Gastrocnemius medialis (tissue), 4 donors: ENCODE results near the gene TMEM165. TPM values are rescaled to one million over a fixed set of nuclear protein-coding genes. Genes with fewer than 3 reads are reported as not detected.
A peak's percentile ranks its signal among the peaks of the same experiment; 100 is the strongest.

Source experiments
- ATAC-seq, 2 donors: fragments of 150-250 bp; one replicate each; pipeline ENCODE4 v1.9.1; 2016
- DNase-seq, 2 donors: peaks; one replicate each; pipeline ENCODE4 v3.0.0-alpha.2; 2019
- H3K27ac ChIP-seq, 4 donors: fragments of 200-600 bp; sonication (generic); 1 replicate in 1 of 4; 2 replicates in 3 of 4; pipeline ENCODE4 v1.5.1; 2016 to 2018; ENCODE audit warnings: mild to moderate bottlenecking in 2 of 4, moderate library complexity in 1 of 4
- H3K27me3 ChIP-seq, 3 donors: fragments of 200-600 bp; sonication (generic) in 2 of 3; 1 replicate in 1 of 3; 2 replicates in 2 of 3; pipeline versions ENCODE4 v1.5.1 to v1.6.0; 2016 to 2019; ENCODE audit warnings: mild to moderate bottlenecking in 1 of 3, moderate library complexity in 1 of 3
- H3K36me3 ChIP-seq, 2 donors: fragments of 200-600 bp; sonication (generic) in 1 of 2; one replicate each; pipeline ENCODE4 v1.5.1; 2017 to 2018
- H3K4me1 ChIP-seq, 2 donors: fragments of 200-600 bp; sonication (generic) in 1 of 2; one replicate each; pipeline ENCODE4 v1.5.1; 2016 to 2017; ENCODE audit warnings: mild to moderate bottlenecking in 2 of 2
- H3K4me3 ChIP-seq, 4 donors: fragments of 200-600 bp; sonication (generic) in 3 of 4; 1 replicate in 1 of 4; 2 replicates in 3 of 4; pipeline ENCODE4 v1.5.1; 2016 to 2019; ENCODE audit warnings: mild to moderate bottlenecking in 2 of 4
- H3K9me3 ChIP-seq, 3 donors: fragments of 200-600 bp; sonication (generic) in 2 of 3; 1 replicate in 1 of 3; 2 replicates in 2 of 3; pipeline ENCODE4 v1.5.1; 2016 to 2019
- CTCF ChIP-seq, 5 experiments: fragments of 450-650 bp in 3 of 5; fragments of 200-600 bp in 2 of 5; sonication (generic) in 2 of 5; IDR thresholded peaks in 4 of 5; conservative IDR thresholded peaks in 1 of 5; 1 replicate in 4 of 5; 2 replicates in 1 of 5; pipeline ENCODE4 v1.5.1; 2016 to 2019; ENCODE audit warnings: antibody characterized with exemption in 5 of 5, mild to moderate bottlenecking in 3 of 5, moderate library complexity in 3 of 5
- POLR2A ChIP-seq, 2 donors: fragments of 450-650 bp; IDR thresholded peaks; one replicate each; pipeline ENCODE4 v1.6.1; 2017; ENCODE audit warnings: antibody characterized with exemption in 2 of 2, mild to moderate bottlenecking in 2 of 2, moderate library complexity in 2 of 2
- in situ Hi-C, 4 donors: fragments of 200-750 bp; cut with MboI; loops; one replicate each; pipeline versions ENCODE4 v1.15.0 to v1.8.0; 2017; ENCODE audit warnings: low sequenced_read_pairs in 4 of 4
- intact Hi-C: fragments of 100-400 bp; cut with DNase I; formaldehyde crosslinking; loops from one replicate; pipeline ENCODE4 v1.15.1; 2023; ENCODE audit warnings: low total_unique reads
- total RNA-seq, 4 donors: library from RNA; depleted of rRNA; stranded (reverse); fragments of >200 nt; gene quantifications; one replicate each; pipeline versions ENCODE4 v1.1.0 to v1.2.3, GENCODE V29; 2016

Gene TMEM165
- total RNA-seq, 4 donors from 2014 or later = 23.5 to 80.3 (median 48.9) TPM

GRCh38 chr4:55407764-55408163 is 12.0 kb downstream of the TMEM165 start:
- ATAC-seq (no peak), DNase-seq (no peak)
- TF ChIP-seq CTCF (IDR thresholded peaks at IDR 0.05 in 4 of 5, conservative IDR thresholded peaks at IDR 0.05 in 1 of 5) (no peak), POLR2A (IDR thresholded peaks at IDR 0.05) (no peak)
- no peak overlapping the region for H3K27ac ChIP-seq
- peaks cover 0 to 23% of the 10 kb centered on the region in 2 donors for H3K36me3 ChIP-seq
- intact Hi-C loops (no loop called here), in situ Hi-C loops (loop anchor here in 1 of 4 donors (25.0 kb wide), 1 partner anchor 455 kb away; the partner anchor contains the start of gene EXOC1)
- no peak overlapping the region for H3K4me3 ChIP-seq
- no peaks in the 10 kb centered on the region for H3K9me3 ChIP-seq
- H3K4me1 ChIP-seq = peaks cover 0 to 16% of the 10 kb centered on the region in 2 donors
- H3K27me3 ChIP-seq = no peaks in the 10 kb centered on the region

GRCh38 chr4:55409468-55410171 is 13.9 kb downstream of the TMEM165 start:
- TF ChIP-seq CTCF (IDR thresholded peaks at IDR 0.05 in 4 of 5, conservative IDR thresholded peaks at IDR 0.05 in 1 of 5) (peak in 1 of 5 experiments; percentile 15), POLR2A (IDR thresholded peaks at IDR 0.05) (no peak)
- Histone ChIP-seq H3K4me3 (no peak overlapping the region), H3K36me3 (peaks cover 0 to 21% of the 10 kb centered on the region in 2 donors), H3K9me3 (no peaks in the 10 kb centered on the region), H3K4me1 (peaks cover 0 to 16% of the 10 kb centered on the region in 2 donors), H3K27me3 (no peaks in the 10 kb centered on the region), H3K27ac (no peak overlapping the region)
- no peak for DNase-seq
- intact Hi-C loops = no loop called here
- in situ Hi-C loops = loop anchor here in 1 of 4 donors (25.0 kb wide), 1 partner anchor 453 kb away; the partner anchor contains the start of gene EXOC1
- ATAC-seq = peak in 1 of 2 donors; percentile 53

- no peaks in the 10 kb centered on the region for H3K27me3 ChIP-seq
- TF ChIP-seq POLR2A (IDR thresholded peaks at IDR 0.05) = no peak
- TF ChIP-seq CTCF (IDR thresholded peaks at IDR 0.05 in 4 of 5, conservative IDR thresholded peaks at IDR 0.05 in 1 of 5) = no peak
- in situ Hi-C loops (loop anchor here in 1 of 4 donors (25.0 kb wide), 1 partner anchor 452 kb away; the partner anchor contains the start of gene EXOC1), intact Hi-C loops (no loop called here)
- no peaks in the 10 kb centered on the region for H3K9me3 ChIP-seq
- DNase-seq (no peak), ATAC-seq (no peak)
- H3K4me3 ChIP-seq = no peak overlapping the region
- peaks cover 0 to 13% of the 10 kb centered on the region in 2 donors for H3K36me3 ChIP-seq
- H3K4me1 ChIP-seq = peaks cover 0 to 16% of the 10 kb centered on the region in 2 donors
- H3K27ac ChIP-seq = no peak overlapping the region
These were observed 14.7 kb downstream of the TMEM165 start for GRCh38 chr4:55410431-55410830.

GRCh38 chr4:55411621-55412020 is 15.9 kb downstream of the TMEM165 start:
- H3K27ac ChIP-seq = no peak overlapping the region
- no peaks in the 10 kb centered on the region for H3K27me3 ChIP-seq
- no peak overlapping the region for H3K4me3 ChIP-seq
- TF ChIP-seq CTCF (IDR thresholded peaks at IDR 0.05 in 4 of 5, conservative IDR thresholded peaks at IDR 0.05 in 1 of 5) = no peak
- TF ChIP-seq POLR2A (IDR thresholded peaks at IDR 0.05) = no peak
- H3K36me3 ChIP-seq = peaks cover 0 to 11% of the 10 kb centered on the region in 2 donors
- ATAC-seq (no peak), DNase-seq (no peak)
- H3K4me1 ChIP-seq = peaks cover 0 to 16% of the 10 kb centered on the region in 2 donors
- in situ Hi-C loops = loop anchor here in 1 of 4 donors (25.0 kb wide), 1 partner anchor 451 kb away; the partner anchor contains the start of gene EXOC1
- intact Hi-C loops = no loop called here
- no peaks in the 10 kb centered on the region for H3K9me3 ChIP-seq
